ENCODE results near the gene NUP62. TPM values are rescaled to one million over a fixed set of nuclear protein-coding genes. Genes with fewer than 3 reads are reported as not detected.

NUP62 gene
- total and polyA plus RNA-seq, 10 donors = 17.3 to 60.9 (median 46.1) TPM

- Histone ChIP-seq H3K36me3 (peaks cover 0 to 41% (median 1%) of the 10 kb centered on the region in 6 donors), H3K4me3 (peak overlapping the region; percentile 48 to 93 (median 56)), H3K27me3 (replicated peaks in 1 of 7) (no peaks in the 10 kb centered on the region), H3K4me1 (peaks cover 32 to 89% (median 57%) of the 10 kb centered on the region in 6 donors), H3K27ac (peak overlapping the region; percentile 90 to 98 (median 95)), H3K9me3 (no peaks in the 10 kb centered on the region)
- TF ChIP-seq, protein P1, sequence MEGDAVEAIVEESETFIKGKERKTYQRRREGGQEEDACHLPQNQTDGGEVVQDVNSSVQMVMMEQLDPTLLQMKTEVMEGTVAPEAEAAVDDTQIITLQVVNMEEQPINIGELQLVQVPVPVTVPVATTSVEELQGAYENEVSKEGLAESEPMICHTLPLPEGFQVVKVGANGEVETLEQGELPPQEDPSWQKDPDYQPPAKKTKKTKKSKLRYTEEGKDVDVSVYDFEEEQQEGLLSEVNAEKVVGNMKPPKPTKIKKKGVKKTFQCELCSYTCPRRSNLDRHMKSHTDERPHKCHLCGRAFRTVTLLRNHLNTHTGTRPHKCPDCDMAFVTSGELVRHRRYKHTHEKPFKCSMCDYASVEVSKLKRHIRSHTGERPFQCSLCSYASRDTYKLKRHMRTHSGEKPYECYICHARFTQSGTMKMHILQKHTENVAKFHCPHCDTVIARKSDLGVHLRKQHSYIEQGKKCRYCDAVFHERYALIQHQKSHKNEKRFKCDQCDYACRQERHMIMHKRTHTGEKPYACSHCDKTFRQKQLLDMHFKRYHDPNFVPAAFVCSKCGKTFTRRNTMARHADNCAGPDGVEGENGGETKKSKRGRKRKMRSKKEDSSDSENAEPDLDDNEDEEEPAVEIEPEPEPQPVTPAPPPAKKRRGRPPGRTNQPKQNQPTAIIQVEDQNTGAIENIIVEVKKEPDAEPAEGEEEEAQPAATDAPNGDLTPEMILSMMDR (IDR thresholded peaks at IDR 0.05 in 8 of 11, conservative IDR thresholded peaks at IDR 0.05 in 3 of 11) = no peak
- peak in 1 of 3 donors; percentile 5 for TF ChIP-seq POLR2AphosphoS5 (IDR thresholded peaks at IDR 0.05)
- TF ChIP-seq POLR2A (IDR thresholded peaks at IDR 0.05) = no peak
- WGBS, 5 donors = 67 to 90% (median 85%) methylated on average over 7 to 15 of the region's 15 CpGs
- no peak for DNase-seq
- intact Hi-C loops (cut with DNase I; ENCODE audit: low total_unique reads) = no loop called here
Measured at GRCh38 chr19:49870309-49870901, 58.9 kb downstream of the NUP62 start.

GRCh38 chr19:49869484-49870308 is 59.6 kb downstream of the NUP62 start:
- H3K27ac ChIP-seq = peak overlapping the region; percentile 90 to 98 (median 95)
- WGBS, 5 donors = 0 to 3% (median 1%) methylated on average over 25 to 67 of the region's 67 CpGs
- peak; percentile 96 for DNase-seq
- H3K4me3 ChIP-seq = peak overlapping the region; percentile 48 to 93 (median 56)
- H3K36me3 ChIP-seq = peaks cover 0 to 46% (median 5%) of the 10 kb centered on the region in 6 donors
- no peaks in the 10 kb centered on the region for H3K27me3 ChIP-seq (replicated peaks in 1 of 7)
- TF ChIP-seq, protein P1 (IDR thresholded peaks at IDR 0.05 in 8 of 11, conservative IDR thresholded peaks at IDR 0.05 in 3 of 11) = peak in 6 of 11 experiments; percentile 5 to 48 (median 39)
- TF ChIP-seq POLR2A (IDR thresholded peaks at IDR 0.05) (peak in 2 of 3 donors; percentile 21 to 57), POLR2AphosphoS5 (IDR thresholded peaks at IDR 0.05) (peak; percentile 94 to 96 (median 96))
- peaks cover 39 to 89% (median 58%) of the 10 kb centered on the region in 6 donors for H3K4me1 ChIP-seq
- no peaks in the 10 kb centered on the region for H3K9me3 ChIP-seq
- intact Hi-C loops (cut with DNase I; ENCODE audit: low total_unique reads) = no loop called here

DNA sequence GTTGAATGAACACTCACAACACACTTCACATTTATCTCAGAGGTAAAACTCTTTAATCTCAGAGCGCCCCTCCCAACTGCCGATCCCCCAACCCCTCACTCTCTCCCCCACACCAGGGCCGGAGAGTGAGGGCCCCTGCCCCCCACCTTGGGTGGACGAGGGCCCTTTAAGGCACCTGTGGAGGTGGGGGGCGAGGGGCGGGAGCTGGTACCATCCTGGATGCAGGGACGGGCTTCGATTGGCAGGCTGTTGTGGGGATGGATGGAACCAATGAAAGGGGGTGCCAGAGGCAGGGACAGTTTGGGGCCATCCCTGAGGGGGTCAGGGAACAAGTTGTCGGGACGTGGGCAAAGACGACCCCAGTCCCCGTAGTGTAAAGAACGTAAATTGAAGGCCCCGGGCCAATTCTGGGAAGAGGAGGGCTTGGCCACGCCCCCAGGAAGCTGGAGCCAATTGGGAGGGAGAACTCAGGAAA is 60.3 kb downstream of the NUP62 start:
- Histone ChIP-seq H3K4me1 (peaks cover 40 to 90% (median 62%) of the 10 kb centered on the region in 6 donors), H3K27me3 (replicated peaks in 1 of 7) (no peaks in the 10 kb centered on the region), H3K4me3 (peak overlapping the region; percentile 6 to 93 (median 56)), H3K9me3 (no peaks in the 10 kb centered on the region), H3K27ac (peak overlapping the region; percentile 86 to 98 (median 95)), H3K36me3 (peaks cover 0 to 46% (median 11%) of the 10 kb centered on the region in 6 donors)
- no peak for DNase-seq
- intact Hi-C loops (cut with DNase I; ENCODE audit: low total_unique reads) = no loop called here
- 3 to 4% (median 3%) methylated on average over 15 of the region's 15 CpGs for WGBS, 5 donors
- TF ChIP-seq POLR2AphosphoS5 (IDR thresholded peaks at IDR 0.05) (peak in 1 of 3 donors; percentile 66), POLR2A (IDR thresholded peaks at IDR 0.05) (peak in 1 of 3 donors; percentile 24)
- TF ChIP-seq, protein P1 (IDR thresholded peaks at IDR 0.05 in 8 of 11, conservative IDR thresholded peaks at IDR 0.05 in 3 of 11) = no peak

All from spleen (tissue), 11 donors.